DND-41 (cell line): ENCODE results near the gene KLHL10.

Experiments
- EZH2 ChIP-seq: IDR thresholded peaks from 3 replicates; pipeline ENCODE4 v1.6.1; 2012; ENCODE audit warnings: borderline replicate concordance, low read depth, mild to moderate bottlenecking, moderate library complexity, low read length, inconsistent platforms; ENCODE audit not compliant: severe bottlenecking
- TF ChIP-seq, protein P1 (sequence below): IDR thresholded peaks from 2 replicates; pipeline ENCODE4 v1.5.1; 2012; ENCODE audit warnings: borderline replicate concordance, low read length, moderate library complexity, mild to moderate bottlenecking; ENCODE audit not compliant: poor library complexity, severe bottlenecking; ENCODE audit errors: extremely low read depth

GRCh38 chr17:41844971-41845370 lies 7.3 kb downstream of the KLHL10 start:
- TF ChIP-seq, protein P1, sequence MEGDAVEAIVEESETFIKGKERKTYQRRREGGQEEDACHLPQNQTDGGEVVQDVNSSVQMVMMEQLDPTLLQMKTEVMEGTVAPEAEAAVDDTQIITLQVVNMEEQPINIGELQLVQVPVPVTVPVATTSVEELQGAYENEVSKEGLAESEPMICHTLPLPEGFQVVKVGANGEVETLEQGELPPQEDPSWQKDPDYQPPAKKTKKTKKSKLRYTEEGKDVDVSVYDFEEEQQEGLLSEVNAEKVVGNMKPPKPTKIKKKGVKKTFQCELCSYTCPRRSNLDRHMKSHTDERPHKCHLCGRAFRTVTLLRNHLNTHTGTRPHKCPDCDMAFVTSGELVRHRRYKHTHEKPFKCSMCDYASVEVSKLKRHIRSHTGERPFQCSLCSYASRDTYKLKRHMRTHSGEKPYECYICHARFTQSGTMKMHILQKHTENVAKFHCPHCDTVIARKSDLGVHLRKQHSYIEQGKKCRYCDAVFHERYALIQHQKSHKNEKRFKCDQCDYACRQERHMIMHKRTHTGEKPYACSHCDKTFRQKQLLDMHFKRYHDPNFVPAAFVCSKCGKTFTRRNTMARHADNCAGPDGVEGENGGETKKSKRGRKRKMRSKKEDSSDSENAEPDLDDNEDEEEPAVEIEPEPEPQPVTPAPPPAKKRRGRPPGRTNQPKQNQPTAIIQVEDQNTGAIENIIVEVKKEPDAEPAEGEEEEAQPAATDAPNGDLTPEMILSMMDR: no peak
- no peak for TF ChIP-seq EZH2
